SIG-M5 treated with dmso at 0.1 percent for 504 hours (cell line): ENCODE measurements around the gene LPO.

Experiments
- DNase-seq: peaks from one replicate; lab custom pipeline; 2025; ENCODE audit not compliant: unreplicated experiment; lab: John Stamatoyannopoulos, UW

The LPO gene

GRCh38 chr17:58277107-58277801 lies 38.9 kb downstream of the LPO start:
- no peak for DNase-seq

DNA sequence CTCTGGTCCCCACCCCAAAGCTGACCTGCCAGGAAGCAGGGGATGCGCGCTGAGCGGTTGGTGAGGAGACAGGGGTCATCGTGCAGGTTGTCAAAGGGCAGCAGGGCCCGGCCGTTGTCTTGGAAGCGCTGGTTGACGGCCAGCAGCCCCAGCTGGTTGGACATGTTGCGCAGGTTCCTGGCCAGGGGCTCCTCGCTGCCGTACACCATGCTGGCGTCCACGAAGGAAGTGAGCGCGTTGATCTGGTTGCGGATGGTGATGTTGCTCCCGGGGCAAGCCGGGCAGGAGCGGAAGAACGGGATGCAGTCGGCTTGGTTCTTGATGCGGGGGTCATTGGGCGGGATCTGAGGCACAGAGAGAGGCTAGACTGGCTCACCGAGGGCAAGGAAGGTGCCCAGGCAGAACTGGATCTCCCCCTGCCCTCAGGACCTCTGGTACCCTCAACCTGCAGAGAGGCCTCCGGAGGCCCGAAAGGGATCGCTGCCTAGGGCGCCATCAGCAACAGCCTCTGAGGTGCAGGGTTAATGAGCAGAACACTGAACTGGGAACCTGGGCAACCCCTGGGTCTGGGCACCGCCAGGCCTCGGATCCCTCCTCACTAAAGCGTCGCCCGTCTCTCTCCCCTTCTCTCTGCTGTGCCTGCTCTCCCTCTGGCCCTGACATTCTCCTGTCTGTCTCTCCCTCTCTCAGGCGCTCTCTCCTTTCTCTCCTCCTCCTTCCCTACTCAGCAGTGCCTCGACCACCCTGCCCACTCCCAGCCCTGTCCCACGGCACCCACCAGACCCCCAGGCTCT lies 39.6 kb downstream of the LPO start:
- no peak for DNase-seq

GRCh38 chr17:58278661-58279015 lies 40.3 kb downstream of the LPO start:
- no peak for DNase-seq

DNA sequence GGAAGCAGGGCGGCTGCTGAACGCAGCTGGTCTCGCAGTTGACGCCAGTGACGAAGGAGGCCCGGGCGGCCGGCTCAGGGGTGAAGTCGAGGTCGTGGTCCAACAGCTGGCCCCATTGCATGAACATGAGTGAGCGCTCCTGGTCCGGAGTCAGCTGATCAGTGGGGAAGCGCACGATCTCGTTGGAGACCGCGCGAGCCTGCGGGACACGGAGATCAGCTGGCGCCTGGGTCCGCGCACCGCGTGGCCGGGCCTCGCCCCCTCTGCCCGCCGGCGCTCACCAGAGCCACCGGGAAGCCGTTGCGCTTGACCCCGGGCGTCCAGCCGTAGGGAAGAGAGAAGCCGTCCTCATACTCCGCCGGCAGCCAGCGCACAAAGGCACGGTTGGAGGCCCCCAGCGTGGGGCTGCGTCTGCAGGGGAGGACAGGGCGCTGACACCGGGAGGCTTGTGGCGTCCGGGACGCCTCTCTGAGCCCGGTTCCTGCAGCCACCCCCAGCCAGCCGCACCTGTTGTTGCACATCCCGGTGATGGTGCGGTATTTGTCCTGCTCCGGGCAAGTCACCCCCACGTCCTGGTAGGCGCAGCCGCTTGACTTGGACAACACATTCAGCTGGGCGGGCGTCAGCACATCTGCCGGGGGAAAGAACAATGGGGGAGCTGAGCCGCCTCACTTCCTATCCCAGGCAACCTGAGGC lies 40.8 kb downstream of the LPO start:
- DNase-seq = no peak

GRCh38 chr17:58279736-58280479 lies 41.5 kb downstream of the LPO start:
- no peak for DNase-seq

- DNase-seq = peak; percentile 93
These were observed 42.3 kb downstream of the LPO start, which contains the start of gene MPO for GRCh38 chr17:58280480-58281217. MPO (minus strand) TSS chr17:58280935; CDS start chr17:58280758, 177 bp downstream.

- peak; percentile 100 for DNase-seq
These were observed 43.2 kb downstream of the LPO start for GRCh38 chr17:58281511-58282011.

DNA sequence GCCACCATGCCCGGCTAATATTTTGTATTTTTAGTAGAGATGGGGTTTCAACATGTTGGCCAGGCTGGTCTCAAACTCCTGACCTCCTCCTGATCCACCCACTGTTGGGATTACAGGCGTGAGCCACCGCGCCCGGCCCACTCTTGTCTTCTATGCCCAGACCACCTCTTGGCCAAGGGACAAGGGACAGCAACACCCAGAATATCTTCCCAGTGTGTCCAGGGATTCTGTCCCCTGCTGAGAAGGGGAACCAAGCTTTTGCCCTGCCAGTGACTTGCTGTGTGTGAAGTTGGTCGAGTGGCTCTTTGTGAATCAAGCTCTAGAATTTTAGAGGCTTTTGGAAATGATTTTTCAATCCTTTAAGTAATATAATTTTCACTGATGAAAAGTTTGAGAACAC lies 44.1 kb downstream of the LPO start:
- DNase-seq = no peak

DNA sequence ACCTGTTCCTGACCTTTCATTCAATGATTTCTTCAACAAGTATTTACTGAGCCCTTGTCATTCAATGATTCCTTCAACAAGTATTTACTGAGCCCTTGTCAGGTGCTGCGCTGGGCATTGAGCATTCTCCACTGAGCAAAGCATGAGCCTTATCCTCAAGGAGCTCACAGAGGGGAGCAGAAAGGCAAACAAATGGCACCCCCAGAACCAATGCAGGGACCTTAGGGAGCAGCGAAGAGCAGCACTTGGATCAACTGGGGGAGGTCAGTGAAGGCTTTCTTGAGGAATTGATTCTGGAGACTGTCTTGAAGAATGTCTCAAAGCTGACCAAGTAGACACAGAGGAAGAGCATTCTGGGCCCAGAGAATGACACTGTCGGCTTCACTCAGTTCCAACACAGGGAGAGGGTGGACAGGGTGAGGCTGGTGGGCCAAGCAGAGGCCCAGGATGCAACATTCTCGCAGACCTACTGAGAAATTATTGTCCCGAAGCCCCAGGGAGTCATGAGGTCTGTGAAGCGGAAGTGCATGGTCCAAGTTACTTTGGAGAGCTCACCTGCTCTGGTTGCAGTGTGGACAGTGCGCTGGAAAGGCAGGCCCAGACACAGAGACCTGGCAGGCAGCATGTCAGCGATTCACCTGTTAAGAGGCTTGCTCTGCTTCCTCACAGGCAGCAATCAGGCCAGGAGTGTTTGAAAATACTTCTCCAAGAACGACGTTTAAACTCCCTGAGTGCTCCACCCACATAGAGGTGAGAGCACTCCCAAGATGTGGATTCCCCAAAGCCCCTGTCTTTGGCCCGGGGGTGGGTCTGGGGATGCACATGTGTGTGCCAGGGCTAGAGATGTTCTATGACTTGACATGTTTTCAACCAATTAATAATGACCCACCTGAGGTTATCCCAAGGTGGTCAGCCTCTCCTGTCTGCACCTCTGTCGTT lies 45.6 kb downstream of the LPO start:
- no peak for DNase-seq

- peak; percentile 99 for DNase-seq
These were observed 46.4 kb downstream of the LPO start for GRCh38 chr17:58284613-58285421.

GRCh38 chr17:58285422-58285810 lies 47.0 kb downstream of the LPO start:
- DNase-seq = no peak

GRCh38 chr17:58289869-58290268 lies 51.5 kb downstream of the LPO start:
- no peak for DNase-seq

- no peak for DNase-seq
These were observed 52.9 kb downstream of the LPO start for GRCh38 chr17:58291246-58291645.

DNA sequence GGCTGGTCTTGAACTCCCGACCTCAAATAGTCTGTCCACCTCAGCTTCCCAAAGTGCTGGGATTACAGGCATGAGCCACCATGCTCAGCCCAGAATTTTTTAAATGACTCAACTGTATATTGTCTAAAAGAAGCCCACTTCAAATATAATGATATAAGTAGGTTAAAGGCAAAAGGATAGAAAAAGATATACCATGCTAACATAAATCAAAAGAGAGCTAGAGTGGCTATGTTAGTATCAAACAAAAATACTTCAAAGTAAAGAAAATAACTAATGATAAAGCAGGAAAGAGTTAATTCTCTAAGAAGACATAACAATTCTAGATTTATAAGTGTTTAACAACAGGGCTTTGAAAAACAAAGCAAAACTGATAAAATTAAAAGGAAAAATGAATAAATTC lies 55.6 kb downstream of the LPO start:
- no peak for DNase-seq

- no peak for DNase-seq
These were observed 62.0 kb downstream of the LPO start for GRCh38 chr17:58300336-58300735.

DNA sequence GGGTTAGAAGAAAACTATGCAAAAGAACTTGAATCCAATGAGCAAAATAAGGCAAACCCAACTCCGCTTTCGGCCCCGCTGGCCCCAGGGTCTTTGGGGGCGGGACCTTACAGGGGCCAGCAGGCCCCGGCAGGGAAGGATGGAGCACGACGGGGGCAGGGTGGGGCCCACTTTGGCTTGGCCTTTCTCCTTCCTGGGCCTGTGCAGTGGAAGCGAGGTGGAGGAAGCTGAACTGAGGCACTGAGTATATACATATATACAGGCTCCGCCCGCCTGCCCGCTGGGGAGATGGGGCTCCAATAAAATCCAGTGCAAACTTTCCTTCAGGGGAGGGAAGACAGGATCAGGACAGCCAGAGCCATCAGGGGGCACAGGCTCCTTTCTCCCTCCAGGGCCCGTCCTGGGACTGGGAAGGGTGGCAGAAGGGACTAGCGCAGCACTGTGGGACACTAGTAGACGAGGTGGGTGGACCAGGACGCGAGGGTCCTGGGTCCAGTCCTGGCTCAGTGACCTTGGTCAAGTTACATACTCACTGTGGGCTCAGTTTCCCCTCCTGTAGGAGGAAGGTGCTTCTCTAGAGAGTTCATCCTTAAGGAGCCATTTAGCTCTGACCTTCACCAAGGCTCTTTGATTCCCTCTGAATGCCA lies 63.2 kb downstream of the LPO start:
- no peak for DNase-seq

- no peak for DNase-seq
These were observed 64.0 kb downstream of the LPO start for GRCh38 chr17:58302171-58302918.
